ENCODE results near the gene RAD50.

GRCh38 chr5:132530946-132531345 lies 25.8 kb upstream of the RAD50 start:
- no peak for TF ChIP-seq CTCF (conservative IDR thresholded peaks at IDR 0.05; ENCODE audit: low read depth, low read length)
- TF ChIP-seq SMC3 (IDR thresholded peaks at IDR 0.05; ENCODE audit: low read depth, low read length) = no peak
- no peak for TF ChIP-seq RCOR1 (IDR thresholded peaks at IDR 0.05; ENCODE audit: insufficient replicate concordance, low read length)

Data from IMR-90 (cell line).